Measurements from ENCODE around the gene OTUD5. TPM values are rescaled to one million over a fixed set of nuclear protein-coding genes. Genes with fewer than 3 reads are reported as not detected.

The OTUD5 gene
- total RNA-seq, 2 donors from 2014 or later, result 28.4 to 40.5 TPM

GRCh38 chrX:48923771-48924170 is 33.6 kb downstream of the OTUD5 start:
- ATAC-seq (ENCODE audit: insufficient number of reproducible peaks, low FRiP score, low read depth) (no peak), DNase-seq (ENCODE audit: low spot score) (no peak)
- peaks cover 24% of the 10 kb centered on the region for H3K36me3 ChIP-seq
- no peaks in the 10 kb centered on the region for H3K4me1 ChIP-seq (ENCODE audit: control insufficient read depth in 1 of 2, low read depth in 2 of 2)
- no peak overlapping the region for H3K27ac ChIP-seq
- no peak overlapping the region for H3K4me3 ChIP-seq
- H3K27me3 ChIP-seq (replicated peaks; ENCODE audit: insufficient read depth), result no peaks in the 10 kb centered on the region
- H3K9me3 ChIP-seq, result no peaks in the 10 kb centered on the region
- TF ChIP-seq, protein P1, sequence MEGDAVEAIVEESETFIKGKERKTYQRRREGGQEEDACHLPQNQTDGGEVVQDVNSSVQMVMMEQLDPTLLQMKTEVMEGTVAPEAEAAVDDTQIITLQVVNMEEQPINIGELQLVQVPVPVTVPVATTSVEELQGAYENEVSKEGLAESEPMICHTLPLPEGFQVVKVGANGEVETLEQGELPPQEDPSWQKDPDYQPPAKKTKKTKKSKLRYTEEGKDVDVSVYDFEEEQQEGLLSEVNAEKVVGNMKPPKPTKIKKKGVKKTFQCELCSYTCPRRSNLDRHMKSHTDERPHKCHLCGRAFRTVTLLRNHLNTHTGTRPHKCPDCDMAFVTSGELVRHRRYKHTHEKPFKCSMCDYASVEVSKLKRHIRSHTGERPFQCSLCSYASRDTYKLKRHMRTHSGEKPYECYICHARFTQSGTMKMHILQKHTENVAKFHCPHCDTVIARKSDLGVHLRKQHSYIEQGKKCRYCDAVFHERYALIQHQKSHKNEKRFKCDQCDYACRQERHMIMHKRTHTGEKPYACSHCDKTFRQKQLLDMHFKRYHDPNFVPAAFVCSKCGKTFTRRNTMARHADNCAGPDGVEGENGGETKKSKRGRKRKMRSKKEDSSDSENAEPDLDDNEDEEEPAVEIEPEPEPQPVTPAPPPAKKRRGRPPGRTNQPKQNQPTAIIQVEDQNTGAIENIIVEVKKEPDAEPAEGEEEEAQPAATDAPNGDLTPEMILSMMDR (IDR thresholded peaks at IDR 0.05), result no peak

- no peak overlapping the region for H3K27ac ChIP-seq
- peaks cover 21% of the 10 kb centered on the region for H3K36me3 ChIP-seq
- H3K27me3 ChIP-seq (replicated peaks; ENCODE audit: insufficient read depth), result no peaks in the 10 kb centered on the region
- no peak for ATAC-seq (ENCODE audit: insufficient number of reproducible peaks, low FRiP score, low read depth)
- no peak overlapping the region for H3K4me3 ChIP-seq
- no peak for DNase-seq (ENCODE audit: low spot score)
- TF ChIP-seq, protein P1 (IDR thresholded peaks at IDR 0.05), result no peak
- H3K4me1 ChIP-seq (ENCODE audit: control insufficient read depth in 1 of 2, low read depth in 2 of 2), result peaks cover 0 to 5% of the 10 kb centered on the region in 2 donors
- no peaks in the 10 kb centered on the region for H3K9me3 ChIP-seq
Observed at GRCh38 chrX:48920718-48921104, 36.7 kb downstream of the OTUD5 start.

DNA sequence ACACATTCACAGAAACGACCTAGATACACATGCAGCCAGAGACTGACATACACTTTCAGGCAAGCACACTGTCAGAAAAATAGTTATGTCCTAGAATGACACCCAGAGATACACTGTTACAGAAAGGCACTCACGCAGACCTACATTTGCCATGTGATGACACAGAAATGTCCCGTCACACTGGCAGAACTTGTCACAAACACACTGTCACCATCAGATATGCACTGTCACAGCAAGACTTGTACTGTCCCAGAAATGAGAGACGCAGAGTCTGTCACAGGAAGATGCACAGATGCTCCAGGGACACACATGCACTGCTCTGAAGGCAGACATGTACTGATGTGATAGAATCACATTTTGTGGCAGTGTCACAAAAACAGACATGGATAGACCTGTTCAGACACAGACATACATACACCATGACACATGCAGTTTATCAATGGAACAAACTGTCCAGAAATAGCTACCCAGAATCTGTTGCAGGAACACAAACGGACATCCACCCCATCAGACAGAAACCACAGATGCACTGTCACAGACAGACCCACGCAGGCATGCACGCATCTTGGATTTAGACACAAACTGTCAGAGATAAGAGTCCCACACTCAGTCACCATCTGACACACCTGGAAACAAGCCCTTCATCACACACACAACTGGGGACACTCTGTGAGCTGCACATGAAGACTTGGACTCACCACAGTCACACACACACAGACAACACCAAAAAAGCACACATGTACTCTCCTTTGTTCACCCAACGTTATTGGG is 37.3 kb downstream of the OTUD5 start:
- Histone ChIP-seq H3K27ac (peak overlapping the region in 1 of 2 donors; percentile 91), H3K9me3 (no peaks in the 10 kb centered on the region), H3K4me1 (ENCODE audit: control insufficient read depth in 1 of 2, low read depth in 2 of 2) (peaks cover 0 to 5% of the 10 kb centered on the region in 2 donors), H3K27me3 (replicated peaks; ENCODE audit: insufficient read depth) (no peaks in the 10 kb centered on the region), H3K4me3 (no peak overlapping the region), H3K36me3 (peaks cover 17% of the 10 kb centered on the region)
- TF ChIP-seq, protein P1 (IDR thresholded peaks at IDR 0.05), result no peak
- ATAC-seq (ENCODE audit: insufficient number of reproducible peaks, low FRiP score, low read depth) (no peak), DNase-seq (ENCODE audit: low spot score) (no peak)

DNA sequence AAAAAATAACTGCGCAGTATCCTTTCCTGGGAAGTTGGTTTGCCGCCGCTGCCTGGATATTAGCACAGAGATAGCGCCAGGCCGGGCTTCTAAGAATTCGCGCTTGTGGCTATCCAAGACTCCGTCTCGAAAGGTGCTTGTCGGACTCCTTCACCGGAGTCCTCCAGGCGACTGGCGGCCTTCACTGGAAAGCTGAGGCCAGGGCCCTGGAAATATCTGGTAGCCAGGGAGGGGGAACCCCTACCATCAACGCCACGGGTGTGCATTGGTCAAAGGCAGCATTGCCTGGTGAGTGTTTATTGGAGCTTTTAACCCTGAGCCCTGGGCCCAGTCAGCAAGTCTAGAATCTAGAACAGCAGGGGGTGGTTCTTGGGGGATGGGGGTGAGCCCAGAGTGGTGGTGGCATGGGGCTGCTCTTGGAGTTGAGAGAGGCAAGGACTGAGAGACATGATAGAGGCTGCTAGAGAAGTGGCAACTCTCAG is 38.0 kb downstream of the OTUD5 start:
- Histone ChIP-seq H3K27me3 (replicated peaks; ENCODE audit: insufficient read depth) (no peaks in the 10 kb centered on the region), H3K27ac (peak overlapping the region; percentile 82 to 91), H3K36me3 (peaks cover 17% of the 10 kb centered on the region), H3K9me3 (no peaks in the 10 kb centered on the region), H3K4me3 (peak overlapping the region; percentile 82), H3K4me1 (ENCODE audit: control insufficient read depth in 1 of 2, low read depth in 2 of 2) (peaks cover 0 to 5% of the 10 kb centered on the region in 2 donors)
- TF ChIP-seq, protein P1 (IDR thresholded peaks at IDR 0.05), result no peak
- peak; percentile 8 for ATAC-seq (ENCODE audit: insufficient number of reproducible peaks, low FRiP score, low read depth)
- no peak for DNase-seq (ENCODE audit: low spot score)

DNA sequence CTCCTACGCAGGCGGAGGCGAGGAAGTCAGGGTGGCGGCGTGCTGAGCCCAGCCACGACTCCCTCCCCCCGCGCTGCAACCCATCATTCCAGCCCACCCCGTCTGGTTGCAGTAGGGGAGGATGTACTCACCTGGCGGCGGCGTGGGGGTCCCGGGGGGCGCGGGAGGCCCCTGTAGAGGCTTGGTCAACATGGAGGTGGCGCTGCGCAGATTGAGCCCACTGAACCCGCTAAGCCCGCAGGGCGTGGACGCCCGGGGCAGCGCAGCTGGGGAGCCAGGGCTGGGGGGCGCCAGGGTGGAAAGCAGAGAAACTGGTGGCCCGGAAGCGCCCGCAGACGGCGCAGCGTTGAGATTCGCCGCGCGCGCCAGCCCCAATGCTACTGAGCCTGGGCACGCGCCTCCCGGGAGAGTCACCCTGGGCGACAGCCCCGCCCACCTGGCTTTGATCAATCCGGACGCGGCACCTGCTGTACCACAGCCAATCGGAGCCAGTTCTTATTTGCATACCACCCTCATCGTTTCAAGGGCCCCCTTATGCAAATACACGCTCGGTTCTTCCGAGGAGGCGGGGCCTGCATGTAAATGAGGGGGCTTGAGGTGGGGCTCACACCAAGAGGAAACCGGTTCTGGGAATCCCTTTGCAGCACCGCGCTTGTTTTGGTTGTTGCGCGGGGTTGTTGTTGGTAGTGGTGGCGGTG is 38.6 kb downstream of the OTUD5 start, which contains the start of gene PIM2:
TSS of gene PIM2 (minus strand) at position 382 of the 698 bp plus-strand sequence. CDS start at position 192, 190 bp downstream.
- peaks cover 0 to 5% of the 10 kb centered on the region in 2 donors for H3K4me1 ChIP-seq (ENCODE audit: control insufficient read depth in 1 of 2, low read depth in 2 of 2)
- H3K4me3 ChIP-seq, result peak within 1 kb of the TSS; percentile 82

More for the DNA sequence above, 38.6 kb downstream of the OTUD5 start, which contains the start of gene PIM2:
- peak; percentile 71 for DNase-seq (ENCODE audit: low spot score)
- TF ChIP-seq, protein P1 (IDR thresholded peaks at IDR 0.05), result no peak
- no peaks in the 10 kb centered on the region for H3K9me3 ChIP-seq
- H3K36me3 ChIP-seq, result peaks cover 12% of the 10 kb centered on the region
- ATAC-seq (ENCODE audit: insufficient number of reproducible peaks, low FRiP score, low read depth), result peak; percentile 75
- no peaks in the 10 kb centered on the region for H3K27me3 ChIP-seq (replicated peaks; ENCODE audit: insufficient read depth)
- peak within 1 kb of the TSS; percentile 85 to 91 for H3K27ac ChIP-seq
